GM11168 (cell line): Measurements from ENCODE around the gene LYG1.
"Not testable (repeated sequence)": the region's sequence is repeated elsewhere in the genome, so short reads cannot be mapped to it uniquely, and the experiment has no call there.

Experiments
- in situ Hi-C: fragments of 300-500 bp; cut with MboI; formaldehyde crosslinking; loops from one replicate; pipeline ENCODE4 v1.12.0; 2022; ENCODE audit warnings: low sequenced_read_pairs; ENCODE audit not compliant: unreplicated experiment

Gene LYG1

DNA sequence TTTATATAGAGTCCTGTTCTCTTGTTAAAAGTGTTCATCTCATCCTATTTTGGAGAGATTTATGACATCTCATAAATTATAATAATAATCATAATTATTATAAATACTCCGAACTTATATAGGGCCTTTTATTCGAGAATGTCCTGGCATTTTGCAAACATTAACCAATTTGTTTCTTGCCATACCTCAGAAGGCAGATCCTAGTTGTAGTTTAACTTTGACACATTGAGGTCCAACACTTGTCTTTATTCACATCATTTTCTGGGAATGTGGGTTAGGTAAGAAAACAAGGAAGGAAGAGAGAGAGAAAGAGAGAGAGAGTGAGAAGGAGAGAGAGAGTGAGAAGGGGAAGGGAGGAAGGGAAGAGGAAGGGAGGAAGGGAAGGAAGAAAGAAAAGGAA lies at the start of gene LYG1:
TSS of gene LYG1 (minus strand) at position 101 of the 400 bp plus-strand sequence. CDS start 5,527 bp downstream, outside the sequence.
- in situ Hi-C loops: not testable (repeated sequence)

- in situ Hi-C loops: no loop called here
Measured at GRCh38 chr2:99350194-99350593, 49.2 kb upstream of the LYG1 start.

GRCh38 chr2:99348173-99348572 lies 47.2 kb upstream of the LYG1 start:
- in situ Hi-C loops: no loop called here

GRCh38 chr2:99346218-99346617 lies 45.2 kb upstream of the LYG1 start:
- in situ Hi-C loops: no loop called here

DNA sequence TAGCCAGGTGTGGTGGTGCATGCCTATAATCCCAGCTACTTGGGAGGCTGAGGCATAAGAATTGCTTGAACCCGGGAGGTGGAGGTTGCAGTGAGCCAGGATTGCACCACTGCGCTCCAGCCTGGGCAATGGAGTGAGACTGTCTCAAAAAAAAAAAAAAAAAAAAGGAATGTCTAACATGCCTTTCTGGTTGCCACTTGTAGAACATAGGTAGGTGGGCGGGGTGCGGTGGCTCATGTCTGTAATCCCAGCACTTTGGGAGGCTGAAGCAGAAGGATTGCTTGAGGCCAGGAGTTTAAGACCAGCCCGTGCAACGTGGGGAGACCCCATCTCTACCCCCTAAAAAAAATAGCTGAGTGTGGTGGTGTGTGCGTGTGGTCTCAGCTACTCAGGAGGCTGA lies 44.4 kb upstream of the LYG1 start:
- in situ Hi-C loops: not testable (repeated sequence)

DNA sequence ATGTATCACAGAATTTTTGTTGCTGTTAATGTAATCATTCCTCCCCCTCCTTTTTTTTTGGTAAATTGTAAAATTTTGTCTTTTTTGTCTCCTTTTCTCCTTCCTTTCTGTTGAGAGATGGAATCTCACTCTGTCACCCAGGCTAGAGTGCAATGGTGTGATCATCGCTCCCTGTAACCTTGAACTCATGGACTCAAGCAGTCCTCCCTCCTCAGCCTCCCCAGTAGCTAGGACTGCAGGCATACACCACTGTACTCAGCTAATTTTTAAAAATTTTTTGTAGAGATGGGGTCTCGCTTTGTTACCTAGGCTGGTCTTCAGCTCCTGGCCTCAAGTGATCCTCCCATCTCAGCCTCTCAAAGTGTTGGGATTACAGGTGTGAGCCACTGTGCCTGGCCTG lies 41.5 kb upstream of the LYG1 start:
- in situ Hi-C loops: no loop called here

GRCh38 chr2:99340669-99341236 lies 39.8 kb upstream of the LYG1 start:
- in situ Hi-C loops: no loop called here

DNA sequence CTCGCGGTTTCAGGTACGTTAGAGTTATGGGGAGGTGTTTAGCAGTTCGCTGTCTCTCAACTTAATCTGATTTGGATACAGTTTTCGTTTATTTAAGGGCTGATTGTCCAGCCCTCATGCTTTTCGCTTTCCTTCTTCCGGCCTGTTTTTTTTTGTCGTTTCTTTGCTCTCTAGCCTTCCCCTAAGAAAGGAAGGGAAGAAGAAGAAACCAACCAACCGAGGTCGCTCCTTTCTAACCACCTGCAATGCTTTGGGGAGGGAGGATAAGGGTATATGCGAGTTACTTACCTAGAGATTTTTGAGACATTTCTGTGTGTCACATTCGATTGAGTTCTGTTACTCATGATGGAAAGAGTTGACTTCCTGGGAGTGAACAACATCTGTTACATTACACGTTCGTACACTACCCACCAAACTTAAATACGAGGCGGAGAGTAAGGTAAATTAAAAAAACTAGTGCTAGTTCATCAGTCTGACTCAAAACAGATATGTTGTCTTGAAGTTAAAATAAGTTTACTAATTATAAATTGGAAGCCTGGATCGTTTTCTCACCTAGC lies 37.1 kb upstream of the LYG1 start:
- in situ Hi-C loops: no loop called here

DNA sequence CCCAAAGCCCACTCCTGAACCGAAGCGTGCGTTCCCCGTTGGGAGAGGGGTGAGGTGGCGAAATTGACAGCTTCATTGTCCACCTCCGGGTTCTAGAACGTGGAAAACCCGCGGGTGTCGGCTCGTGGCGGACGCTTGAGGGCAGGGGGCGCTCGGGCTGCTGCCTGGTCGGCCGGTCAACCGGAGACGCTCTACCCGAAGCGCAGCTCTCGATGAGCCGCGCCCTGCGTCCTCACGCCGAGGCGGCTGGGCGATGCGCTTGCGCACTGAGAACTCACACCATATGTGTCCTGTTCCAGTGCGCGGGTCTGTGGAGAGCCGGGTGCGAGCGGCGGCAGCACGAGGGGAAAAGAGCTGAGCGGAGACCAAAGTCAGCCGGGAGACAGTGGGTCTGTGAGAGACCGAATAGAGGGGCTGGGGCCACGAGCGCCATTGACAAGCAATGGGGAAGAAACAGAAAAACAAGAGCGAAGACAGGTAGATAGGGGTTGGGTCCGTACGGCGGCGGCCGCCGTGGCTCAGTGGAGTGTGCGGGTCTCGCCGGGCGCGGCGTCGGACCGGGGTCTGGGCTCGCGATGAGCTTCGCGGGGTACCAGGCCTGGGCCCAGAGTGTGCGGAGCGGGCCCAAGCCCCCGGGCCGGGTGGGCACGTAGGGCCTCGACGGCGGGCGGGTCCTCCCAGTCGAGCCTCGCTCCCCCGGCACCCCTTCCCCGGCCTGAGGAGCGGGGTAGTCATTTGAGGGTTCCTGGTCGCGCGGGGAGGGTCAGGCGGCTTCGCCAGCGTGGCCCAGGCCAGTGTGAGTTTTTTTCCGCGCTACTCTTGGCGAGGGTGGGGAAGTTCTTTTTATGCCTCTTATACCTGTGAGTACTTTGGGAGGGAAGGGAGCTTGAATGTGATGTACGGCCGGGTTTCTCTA lies 36.4 kb upstream of the LYG1 start, which contains the start of gene EIF5B:
TSS of gene EIF5B (plus strand) at position 277 of the 916 bp plus-strand sequence. CDS start at position 443, 166 bp downstream.
- in situ Hi-C loops: no loop called here

DNA sequence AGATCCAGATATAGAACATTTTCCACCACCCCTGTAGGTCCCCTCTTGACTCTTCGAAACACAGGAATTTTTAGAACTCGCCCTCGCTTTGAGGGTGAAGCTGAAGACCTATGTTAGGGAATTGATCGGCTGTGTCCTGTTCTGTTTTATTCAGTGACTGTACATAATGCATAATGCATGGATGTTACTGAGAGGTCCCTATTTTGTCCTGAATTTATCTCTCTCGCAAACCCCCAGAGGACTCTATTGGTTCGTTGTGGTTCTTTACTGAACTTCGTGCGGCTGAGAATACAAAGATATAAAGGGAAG lies 35.8 kb upstream of the LYG1 start:
- in situ Hi-C loops: no loop called here

- in situ Hi-C loops: no loop called here
Measured at GRCh38 chr2:99335911-99336803, 35.2 kb upstream of the LYG1 start, which contains the start of gene TXNDC9. TSS of gene TXNDC9 (minus strand) at chr2:99336333. CDS start at chr2:99333210, 3,123 bp downstream.

GRCh38 chr2:99325384-99325783 lies 24.4 kb upstream of the LYG1 start:
- in situ Hi-C loops: no loop called here

DNA sequence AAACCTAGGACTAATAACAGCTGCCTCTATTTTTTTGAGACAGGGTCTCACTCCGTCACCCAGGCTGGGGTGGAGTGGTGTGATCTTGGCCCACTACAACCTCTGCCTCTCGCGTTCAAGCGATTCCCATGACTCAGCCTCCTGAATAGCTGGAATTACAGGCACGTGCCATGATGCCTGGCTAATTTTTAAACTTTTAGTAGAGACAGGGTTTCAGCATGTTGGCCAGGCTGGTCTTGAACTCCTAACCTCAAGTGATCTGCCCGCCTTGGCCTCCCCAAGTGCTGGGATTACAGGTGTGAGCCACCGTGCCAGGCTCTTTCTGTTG lies 16.8 kb upstream of the LYG1 start:
- in situ Hi-C loops: not testable (repeated sequence)

DNA sequence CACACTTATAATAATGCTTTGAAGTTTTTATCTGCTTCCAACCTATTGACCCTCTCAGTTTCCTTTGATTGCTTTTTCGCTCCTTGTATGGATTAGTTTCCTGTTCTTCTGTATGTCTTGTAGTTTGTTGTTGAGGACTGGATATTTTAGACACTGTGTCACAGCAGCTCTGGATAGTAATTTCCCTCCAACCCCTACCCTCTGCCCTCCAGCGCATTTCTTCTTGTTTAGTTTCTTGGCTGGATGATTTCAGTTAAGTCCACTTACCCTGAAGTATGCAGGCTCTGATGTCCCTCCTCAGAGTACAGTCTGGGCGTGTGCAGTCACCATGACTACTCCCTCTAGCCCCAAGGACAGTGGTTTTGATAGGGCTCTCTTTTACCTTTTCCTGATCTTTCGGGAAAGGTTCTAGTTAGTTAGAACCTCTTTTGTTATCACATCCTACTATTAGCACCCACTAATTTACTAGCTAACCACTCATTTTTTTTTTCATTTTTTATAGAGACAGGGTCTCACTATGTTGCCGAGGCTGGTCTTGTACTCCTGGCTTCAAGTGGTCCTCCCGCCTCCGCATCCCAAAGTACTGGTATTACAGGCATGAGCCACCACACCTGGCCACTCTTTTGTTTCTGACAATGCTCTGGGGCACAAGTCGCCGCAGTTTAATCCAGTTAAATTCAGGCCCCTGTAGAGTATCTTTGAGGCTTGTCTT lies 16.3 kb upstream of the LYG1 start:
- in situ Hi-C loops: no loop called here

DNA sequence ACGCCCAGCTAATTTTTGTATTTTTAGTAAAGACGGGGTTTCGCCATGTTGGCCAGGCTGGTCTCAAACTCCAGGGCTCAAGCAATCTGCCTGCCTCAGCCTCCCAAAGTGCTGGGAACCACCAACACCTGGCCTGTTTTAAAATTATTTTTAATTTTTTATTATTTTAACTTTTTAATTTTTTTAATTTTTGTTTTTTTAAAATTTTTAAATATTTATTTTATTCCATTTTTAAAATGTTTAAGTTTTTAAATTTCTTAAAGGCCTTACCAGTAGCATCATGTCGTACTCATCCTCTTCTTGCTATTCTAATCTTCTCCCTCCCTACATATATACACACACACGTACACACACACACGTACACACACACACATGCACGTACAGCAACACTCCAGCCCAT lies 1.4 kb downstream of the LYG1 start:
- in situ Hi-C loops: no loop called here

DNA sequence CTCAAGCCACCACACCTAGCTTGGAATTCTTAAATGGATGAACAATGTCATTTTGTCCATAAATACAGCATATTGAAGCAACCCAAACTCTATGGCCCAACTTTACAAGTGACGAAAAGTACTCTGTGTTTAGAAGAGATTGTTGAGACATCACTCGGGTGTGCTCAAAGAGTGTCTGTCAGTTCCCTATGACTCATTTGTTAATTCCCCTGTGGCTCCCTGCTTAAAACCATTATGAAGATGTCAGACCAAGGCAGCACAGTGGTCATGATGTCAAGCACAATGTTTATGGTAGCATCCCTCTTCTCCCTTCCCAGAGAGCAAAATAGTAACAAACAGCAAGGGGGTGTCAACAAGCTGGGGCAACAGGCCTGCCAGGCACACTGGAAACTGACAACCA lies 3.0 kb downstream of the LYG1 start:
- in situ Hi-C loops: no loop called here

DNA sequence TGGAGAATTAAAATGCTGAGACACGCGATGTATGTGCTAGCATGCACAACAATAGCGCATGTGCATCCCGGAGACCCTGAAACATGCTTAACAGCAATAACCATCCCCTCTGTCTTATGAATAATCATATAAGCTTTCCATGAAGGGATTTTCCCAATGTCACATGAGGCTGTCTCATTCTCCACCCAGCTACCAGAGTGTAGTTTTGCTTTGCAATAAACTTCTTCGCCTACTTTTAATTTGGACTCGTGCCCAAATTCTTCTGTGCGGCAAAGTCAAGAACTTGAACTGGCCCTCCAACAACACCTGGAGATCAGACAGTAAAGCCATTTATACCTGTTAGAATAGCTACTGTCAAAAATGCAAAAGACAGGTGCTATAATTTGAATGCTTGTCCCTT lies 15.5 kb downstream of the LYG1 start:
- in situ Hi-C loops: no loop called here

DNA sequence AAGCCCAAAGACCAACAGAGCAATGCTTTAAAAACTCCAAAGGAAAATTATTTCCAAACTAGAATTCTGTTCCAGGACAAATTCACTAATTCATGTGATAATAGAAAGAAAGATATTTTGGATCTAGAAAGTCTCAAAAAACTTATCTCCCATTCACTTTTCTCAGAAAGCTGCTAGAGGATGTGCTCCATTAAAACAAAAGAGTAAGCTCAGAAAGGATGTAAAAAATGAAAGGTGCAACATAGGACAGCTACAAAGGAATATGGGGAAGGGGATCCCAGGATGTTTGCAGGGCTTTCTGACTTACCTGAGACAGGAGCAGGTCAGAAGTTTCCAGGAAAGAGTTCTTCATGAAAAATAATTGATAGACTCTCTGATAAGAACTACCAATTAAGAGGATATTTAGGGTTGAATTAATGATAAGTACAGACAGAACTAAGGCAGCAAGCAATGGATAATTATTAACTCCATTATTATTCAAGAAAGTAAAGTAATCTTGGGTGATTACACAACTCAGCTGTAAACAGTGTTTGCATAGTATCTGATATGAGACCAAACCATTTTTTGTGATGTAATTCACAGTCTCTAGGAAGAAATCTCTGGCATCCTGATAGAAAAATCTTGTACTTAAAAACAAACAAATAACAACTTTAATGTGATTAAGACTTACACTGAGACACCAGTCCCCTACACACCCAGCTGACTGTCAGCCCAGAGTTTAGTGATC lies 20.9 kb downstream of the LYG1 start:
- in situ Hi-C loops: no loop called here

- in situ Hi-C loops: no loop called here
Measured at GRCh38 chr2:99278793-99279291, 22.2 kb downstream of the LYG1 start.
